HG02885 (cell line): ENCODE measurements around the gene MAP7D3.
"Not testable (repeated sequence)": the region's sequence is repeated elsewhere in the genome, so short reads cannot be mapped to it uniquely, and the experiment has no call there.

Experiments used
- ATAC-seq: cut with Tn5 transposase; IDR thresholded peaks from one replicate; pipeline ENCODE4 v1.9.1; 2021; ENCODE audit warnings: mild to moderate bottlenecking; ENCODE audit not compliant: unreplicated experiment, poor library complexity

Gene MAP7D3

DNA sequence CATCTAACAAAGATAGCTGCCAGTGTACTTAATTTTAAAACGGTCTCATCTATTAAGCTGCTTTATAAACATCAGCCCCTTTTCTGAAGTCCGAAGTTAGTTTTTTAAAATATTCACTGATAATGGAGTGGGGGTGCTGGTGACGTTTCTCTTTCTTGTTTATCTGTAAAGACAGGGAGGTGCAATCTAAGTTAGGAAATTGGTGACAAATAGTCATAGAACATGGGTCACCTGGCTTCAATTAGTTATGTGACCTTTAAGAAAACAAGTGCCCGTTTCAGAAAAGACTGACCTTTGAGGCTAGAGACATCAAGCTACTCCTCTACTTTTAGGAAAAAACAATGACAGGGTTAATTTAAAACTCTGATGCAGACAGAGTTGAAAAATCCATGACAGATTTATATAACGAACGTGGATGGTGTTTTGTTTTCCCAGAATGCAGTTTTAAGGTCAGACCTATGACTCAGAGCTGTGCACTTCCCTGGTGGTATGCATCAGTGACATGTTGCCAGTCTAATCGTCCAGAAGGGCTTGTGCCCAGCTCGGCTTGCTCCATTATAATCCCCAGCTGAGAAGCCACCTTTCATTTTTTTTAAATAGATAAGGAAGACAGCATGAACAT, 65.7 kb downstream of the MAP7D3 start:
- ATAC-seq = no peak

- ATAC-seq = no peak
Observed at GRCh38 chrX:136183917-136184316, 67.3 kb downstream of the MAP7D3 start.

DNA sequence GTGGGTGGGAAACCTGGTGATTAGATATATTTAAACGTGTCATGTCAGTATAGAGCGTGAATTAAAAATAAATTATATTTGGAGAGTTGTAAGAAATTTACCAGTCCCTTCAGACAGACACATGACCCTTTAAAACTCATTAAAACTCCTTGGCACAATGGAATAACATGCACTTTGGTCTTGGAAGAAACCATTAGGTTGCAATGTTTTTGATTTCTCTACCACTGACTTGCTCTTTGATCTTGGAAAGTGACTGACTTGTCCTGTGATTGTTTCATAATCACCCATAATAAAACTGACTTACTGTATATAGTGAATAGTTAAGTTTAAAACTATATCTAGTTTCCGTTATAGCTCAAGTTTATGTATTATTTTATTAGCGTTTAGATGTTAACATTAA, 68.0 kb downstream of the MAP7D3 start:
- ATAC-seq = no peak

DNA sequence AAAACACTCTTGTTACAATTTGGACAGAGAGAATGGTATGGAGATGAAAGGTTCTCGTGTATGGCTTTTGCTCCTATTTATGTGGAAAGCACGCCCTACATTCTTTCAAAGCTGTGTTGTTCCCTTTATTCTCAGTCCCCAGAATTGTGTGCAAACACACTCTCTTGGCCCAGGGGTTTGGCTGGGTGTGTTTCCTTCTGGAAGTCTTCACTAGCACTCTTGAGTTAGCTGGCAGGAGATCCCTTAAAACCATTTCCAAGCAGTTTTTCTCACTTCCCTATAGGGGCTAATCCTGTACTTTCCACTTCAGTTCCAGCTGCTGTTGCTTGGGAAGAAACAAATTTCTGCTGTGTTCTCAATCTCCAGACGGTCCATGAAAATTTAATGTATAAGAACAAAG, 68.8 kb downstream of the MAP7D3 start:
- ATAC-seq = no peak

- ATAC-seq = no peak
Observed at GRCh38 chrX:136179133-136179532, 72.1 kb downstream of the MAP7D3 start.

GRCh38 chrX:136176399-136176825, 74.8 kb downstream of the MAP7D3 start:
- ATAC-seq = no peak

DNA sequence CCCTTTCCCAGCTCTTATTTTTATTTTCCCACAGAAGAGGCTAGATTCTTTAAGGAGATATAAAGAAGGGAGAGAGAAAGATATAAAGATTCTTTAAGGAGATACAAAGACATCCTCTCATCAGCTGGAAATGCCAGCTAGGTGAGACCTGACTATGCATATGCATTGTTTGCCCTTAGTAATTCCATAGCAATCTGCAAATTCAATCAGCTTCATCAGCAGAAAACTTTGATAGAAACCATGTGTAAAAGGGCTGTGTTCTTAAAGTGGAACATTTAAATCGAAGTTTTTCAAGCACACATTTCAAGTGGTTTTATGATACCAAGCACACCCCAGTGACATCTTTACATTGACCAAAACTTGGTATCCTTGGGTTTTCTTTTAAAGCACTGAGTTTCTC, 79.8 kb downstream of the MAP7D3 start:
- ATAC-seq = no peak

DNA sequence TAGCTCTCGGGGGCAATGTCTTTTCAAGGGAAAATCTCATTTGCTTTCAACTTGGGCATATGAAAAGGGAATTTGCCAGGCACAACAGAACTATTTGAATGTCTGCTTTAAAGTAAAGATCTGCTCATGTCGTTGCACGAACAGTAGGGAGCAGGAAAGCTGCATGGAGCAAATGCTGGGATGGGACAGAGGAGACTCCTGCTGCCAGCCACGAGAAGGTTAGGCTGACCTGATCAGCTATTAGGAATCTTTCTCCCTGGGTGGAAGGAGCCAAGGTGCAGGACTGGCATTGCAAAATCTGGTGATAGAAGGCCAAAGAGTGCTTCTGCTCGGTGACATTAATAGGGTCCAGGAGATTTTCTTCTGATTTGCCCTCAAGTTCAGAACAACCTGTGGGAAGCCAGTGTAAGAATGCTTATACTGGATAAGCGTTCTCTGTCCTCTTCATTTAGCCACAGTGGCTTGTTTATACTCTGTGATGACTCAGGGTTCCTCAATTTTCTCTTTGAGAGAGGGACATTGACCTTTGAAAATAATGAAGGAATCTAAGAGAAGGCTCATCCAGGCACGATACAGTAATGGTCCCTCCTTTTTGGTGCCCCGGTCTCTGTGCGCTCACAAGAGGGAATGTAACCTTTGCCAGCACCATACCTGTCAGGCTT, 80.9 kb downstream of the MAP7D3 start:
- ATAC-seq = no peak

GRCh38 chrX:136168929-136169735, 82.1 kb downstream of the MAP7D3 start:
- no peak for ATAC-seq

GRCh38 chrX:136167989-136168388, 83.2 kb downstream of the MAP7D3 start:
- not testable (repeated sequence) for ATAC-seq

GRCh38 chrX:136166221-136166855, 84.9 kb downstream of the MAP7D3 start:
- ATAC-seq = no peak

- ATAC-seq = no peak
Observed at GRCh38 chrX:136165406-136165805, 85.8 kb downstream of the MAP7D3 start.

GRCh38 chrX:136163689-136164088, 87.5 kb downstream of the MAP7D3 start:
- no peak for ATAC-seq
